ENCODE data around the gene ASTN2.

The ASTN2 gene

GRCh38 chr9:116644091-116644688 is 770.7 kb downstream of the ASTN2 start:
- Histone ChIP-seq H3K36me3 (ENCODE audit: insufficient read depth, low read length) (no peaks in the 10 kb centered on the region), H3K4me3 (ENCODE audit: low read depth in 1 of 2, low read length in 2 of 2) (no peak overlapping the region), H3K4me1 (ENCODE audit: insufficient read depth, low read length) (no peaks in the 10 kb centered on the region), H2AFZ (ENCODE audit: low read depth, low read length) (no peak overlapping the region), H3K9me3 (ENCODE audit: insufficient read depth, low read length, severe bottlenecking) (no peaks in the 10 kb centered on the region), H3K4me2 (ENCODE audit: insufficient read depth, low read length) (no peak overlapping the region), H3K27ac (ENCODE audit: low read length) (no peak overlapping the region), H4K20me1 (ENCODE audit: insufficient read depth, low read length) (no peaks in the 10 kb centered on the region), H3K27me3 (ENCODE audit: insufficient read depth, low read length, poor library complexity) (no peaks in the 10 kb centered on the region), H3K79me2 (ENCODE audit: insufficient read depth, low read length) (no peaks in the 10 kb centered on the region), H3K9ac (ENCODE audit: low read depth, low read length) (no peak overlapping the region)
- no peak for DNase-seq
- no peak for TF ChIP-seq CTCF (IDR thresholded peaks at IDR 0.05; ENCODE audit: borderline replicate concordance, extremely low read depth, low read length, poor library complexity, severe bottlenecking)
- no peak for ATAC-seq (ENCODE audit: insufficient read depth, low read depth)

GRCh38 chr9:116643691-116644090 is 771.2 kb downstream of the ASTN2 start:
- no peak overlapping the region for H3K27ac ChIP-seq (ENCODE audit: low read length)
- no peak overlapping the region for H3K4me2 ChIP-seq (ENCODE audit: insufficient read depth, low read length)

GRCh38 chr9:116641292-116642059 is 773.4 kb downstream of the ASTN2 start:
- no peak for ATAC-seq (ENCODE audit: insufficient read depth, low read depth)
- H3K4me2 ChIP-seq (ENCODE audit: insufficient read depth, low read length) = no peak overlapping the region
- H4K20me1 ChIP-seq (ENCODE audit: insufficient read depth, low read length) = no peaks in the 10 kb centered on the region
- H3K79me2 ChIP-seq (ENCODE audit: insufficient read depth, low read length) = no peaks in the 10 kb centered on the region
- no peak overlapping the region for H3K4me3 ChIP-seq (ENCODE audit: low read depth in 1 of 2, low read length in 2 of 2)
- no peaks in the 10 kb centered on the region for H3K36me3 ChIP-seq (ENCODE audit: insufficient read depth, low read length)
- no peaks in the 10 kb centered on the region for H3K9me3 ChIP-seq (ENCODE audit: insufficient read depth, low read length, severe bottlenecking)
- no peaks in the 10 kb centered on the region for H3K4me1 ChIP-seq (ENCODE audit: insufficient read depth, low read length)
- H3K9ac ChIP-seq (ENCODE audit: low read depth, low read length) = no peak overlapping the region
- H3K27me3 ChIP-seq (ENCODE audit: insufficient read depth, low read length, poor library complexity) = no peaks in the 10 kb centered on the region
- H2AFZ ChIP-seq (ENCODE audit: low read depth, low read length) = no peak overlapping the region
- no peak for DNase-seq
- TF ChIP-seq EZH2 (IDR thresholded peaks at IDR 0.05; ENCODE audit: borderline replicate concordance, low read depth, low read length, severe bottlenecking) = no peak
- TF ChIP-seq CTCF (IDR thresholded peaks at IDR 0.05; ENCODE audit: borderline replicate concordance, extremely low read depth, low read length, poor library complexity, severe bottlenecking) = no peak
- no peak overlapping the region for H3K27ac ChIP-seq (ENCODE audit: low read length)

More at GRCh38 chr9:116643691-116644090, 771.2 kb downstream of the ASTN2 start:
- no peaks in the 10 kb centered on the region for H3K9me3 ChIP-seq (ENCODE audit: insufficient read depth, low read length, severe bottlenecking)
- ATAC-seq (ENCODE audit: insufficient read depth, low read depth) (no peak), DNase-seq (no peak)
- H4K20me1 ChIP-seq (ENCODE audit: insufficient read depth, low read length) = no peaks in the 10 kb centered on the region
- H3K9ac ChIP-seq (ENCODE audit: low read depth, low read length) = no peak overlapping the region
- no peaks in the 10 kb centered on the region for H3K79me2 ChIP-seq (ENCODE audit: insufficient read depth, low read length)
- H3K4me3 ChIP-seq (ENCODE audit: low read depth in 1 of 2, low read length in 2 of 2) = no peak overlapping the region
- no peaks in the 10 kb centered on the region for H3K4me1 ChIP-seq (ENCODE audit: insufficient read depth, low read length)
- H2AFZ ChIP-seq (ENCODE audit: low read depth, low read length) = no peak overlapping the region
- no peak for TF ChIP-seq EZH2 (IDR thresholded peaks at IDR 0.05; ENCODE audit: borderline replicate concordance, low read depth, low read length, severe bottlenecking)
- no peak for TF ChIP-seq CTCF (IDR thresholded peaks at IDR 0.05; ENCODE audit: borderline replicate concordance, extremely low read depth, low read length, poor library complexity, severe bottlenecking)
- H3K36me3 ChIP-seq (ENCODE audit: insufficient read depth, low read length) = no peaks in the 10 kb centered on the region
- H3K27me3 ChIP-seq (ENCODE audit: insufficient read depth, low read length, poor library complexity) = no peaks in the 10 kb centered on the region

Data from DND-41 (cell line).